CD4-positive, alpha-beta T cell treated with Interleukin-10 for 1 hour (primary cell): Measurements from ENCODE around the gene PMEPA1.

Source experiments
- DNase-seq: peaks from one replicate; pipeline ENCODE4 v3.0.0-alpha.2; 2020

The PMEPA1 gene

GRCh38 chr20:57600320-57601210, 109.2 kb downstream of the PMEPA1 start:
- DNase-seq: no peak

DNA sequence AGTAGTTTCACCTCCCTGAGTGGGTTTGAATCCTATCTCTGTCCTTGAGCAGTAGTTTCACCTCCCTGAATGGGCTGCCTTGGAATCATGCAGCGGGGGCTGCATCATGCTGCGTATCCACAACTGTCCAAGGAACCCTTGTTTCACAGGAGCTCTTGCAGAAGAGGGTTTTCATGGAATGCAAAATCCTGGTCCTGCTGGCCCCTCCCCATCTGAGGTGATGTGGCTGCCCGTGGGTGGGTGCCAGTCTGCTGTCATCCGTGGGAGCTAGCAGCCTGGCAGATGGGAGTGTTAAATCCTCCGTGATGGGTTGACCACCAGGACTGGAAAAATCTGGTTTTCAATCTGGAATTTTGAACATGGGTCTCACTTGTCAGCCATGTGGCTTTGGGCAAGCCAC, 111.3 kb downstream of the PMEPA1 start:
- DNase-seq: no peak
